NK-92 treated with Interleukin-12 subunit alpha and Interleukin-12 subunit beta, amount 100 ng/mL, for 24 hours (cell line): Measurements from ENCODE around the gene CCND1.
"Not testable (repeated sequence)": the region's sequence is repeated elsewhere in the genome, so short reads cannot be mapped to it uniquely, and the experiment has no call there.

Experiments
- DNase-seq: peaks from one replicate; lab custom pipeline; 2025; lab: John Stamatoyannopoulos, UW

CCND1 gene

GRCh38 chr11:69617682-69618081, 23.3 kb upstream of the CCND1 start:
- DNase-seq, result no peak

GRCh38 chr11:69618237-69618636, 22.7 kb upstream of the CCND1 start:
- no peak for DNase-seq

- no peak for DNase-seq
Measured at GRCh38 chr11:69620683-69621290, 20.2 kb upstream of the CCND1 start.

DNA sequence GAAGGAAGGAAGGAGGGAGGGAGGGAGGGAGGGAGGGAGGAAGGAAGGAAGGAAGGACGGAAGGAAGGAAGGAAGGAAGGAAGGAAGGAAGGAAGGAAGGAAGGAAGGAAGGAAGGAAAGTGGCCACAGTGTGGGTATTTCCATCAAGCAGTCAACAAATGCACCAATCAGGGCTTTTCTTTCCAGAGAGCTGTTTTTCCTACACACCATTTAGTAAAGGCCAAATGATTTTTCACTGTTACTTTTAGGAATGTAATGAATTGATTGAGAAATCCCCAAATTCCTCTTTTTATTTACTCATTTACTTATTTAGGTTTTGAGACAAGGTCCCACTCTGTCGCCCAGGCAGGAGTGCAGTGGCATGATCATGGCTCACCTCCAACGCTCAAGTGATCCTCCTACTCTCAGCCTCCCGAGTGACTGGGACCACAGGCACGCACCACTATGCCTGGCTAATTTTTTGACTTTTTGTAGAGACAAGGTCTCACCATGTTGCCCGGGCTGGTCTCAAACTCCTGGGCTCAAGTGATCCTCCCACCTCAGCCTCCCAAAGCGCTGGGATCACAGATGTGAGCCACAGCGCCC, 18.8 kb upstream of the CCND1 start:
- DNase-seq, result not testable (repeated sequence)

DNA sequence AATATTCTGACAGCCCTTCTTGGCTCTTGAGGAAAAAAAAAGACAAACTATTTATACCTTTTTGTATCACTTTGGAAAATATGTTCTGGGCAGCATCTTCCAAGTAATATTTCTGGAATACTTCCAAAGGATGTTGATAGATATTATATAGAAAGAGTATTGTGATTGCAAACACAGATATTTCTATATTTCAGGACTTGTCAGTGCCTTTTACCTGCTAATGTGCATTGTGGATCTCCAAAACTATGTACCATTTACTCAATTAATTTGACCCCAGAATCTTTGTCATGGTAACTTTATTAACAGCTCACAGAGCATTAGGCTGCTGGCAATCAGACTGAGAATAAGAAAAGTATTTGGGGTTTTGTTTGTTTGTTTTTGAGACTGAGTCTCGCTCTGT, 16.7 kb upstream of the CCND1 start:
- no peak for DNase-seq

- DNase-seq, result no peak
Measured at GRCh38 chr11:69625476-69625875, 15.5 kb upstream of the CCND1 start.

DNA sequence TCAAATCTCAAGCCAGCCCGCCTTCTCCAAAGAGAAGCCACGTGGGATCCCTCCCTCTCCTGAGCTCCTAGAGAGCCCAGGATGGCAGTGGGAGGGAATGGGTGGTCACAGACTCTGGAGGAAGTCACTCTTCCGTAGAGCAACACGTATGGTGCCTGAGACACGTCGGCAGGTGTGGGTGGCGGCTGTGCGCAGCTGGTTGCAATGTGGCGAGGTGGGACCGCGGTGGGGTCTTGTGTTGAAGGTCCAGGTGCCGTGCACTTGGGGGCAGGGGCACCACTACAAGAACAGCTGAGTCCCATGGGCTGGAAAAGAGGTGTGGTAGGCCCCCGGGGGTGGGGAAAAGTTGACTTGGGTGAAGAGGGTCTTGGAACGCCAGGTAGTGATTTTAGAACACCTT, 13.4 kb upstream of the CCND1 start:
- no peak for DNase-seq

DNA sequence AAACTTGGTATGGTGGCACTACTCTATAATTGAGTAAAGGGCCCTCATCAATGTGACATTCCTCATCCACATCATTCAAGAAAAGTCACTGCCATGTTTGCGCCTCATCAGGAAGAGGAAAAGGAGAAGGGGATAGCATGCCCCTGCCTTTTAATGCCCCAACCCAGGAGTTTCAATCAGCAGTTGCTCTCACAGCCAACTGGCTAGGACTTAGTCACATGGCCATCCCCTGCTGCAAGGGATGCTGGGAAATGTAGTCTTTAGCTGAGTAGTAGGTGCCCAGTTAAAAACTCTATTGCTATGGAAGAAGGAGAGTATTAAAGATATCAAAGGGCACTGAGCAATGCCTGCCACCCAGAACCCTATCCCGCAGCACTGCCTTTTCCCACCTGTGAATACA, 10.9 kb upstream of the CCND1 start:
- no peak for DNase-seq

DNA sequence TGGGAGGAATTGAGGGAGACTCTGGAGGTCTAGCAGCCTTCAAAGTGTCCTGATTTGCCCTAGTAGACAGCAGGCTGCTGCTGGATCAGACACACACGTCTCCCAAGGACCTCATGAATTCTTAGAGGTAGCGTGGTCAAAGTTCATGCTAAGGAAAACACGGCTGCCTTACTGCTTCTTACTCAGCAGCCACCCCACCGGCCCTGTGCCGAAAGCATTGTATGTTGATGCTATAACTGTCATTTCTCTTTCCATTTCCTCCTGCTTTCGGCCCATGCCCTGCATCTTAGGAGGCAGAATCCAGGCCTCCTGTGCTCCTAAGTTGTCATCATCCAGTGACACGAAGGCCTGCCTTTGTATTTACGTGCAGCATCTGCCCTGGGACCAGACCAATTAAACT, 10.5 kb upstream of the CCND1 start:
- no peak for DNase-seq

- DNase-seq, result no peak
Measured at GRCh38 chr11:69632900-69633299, 8.1 kb upstream of the CCND1 start.

- DNase-seq, result no peak
Measured at GRCh38 chr11:69634069-69634468, 6.9 kb upstream of the CCND1 start.

GRCh38 chr11:69634590-69634989, 6.4 kb upstream of the CCND1 start:
- no peak for DNase-seq

DNA sequence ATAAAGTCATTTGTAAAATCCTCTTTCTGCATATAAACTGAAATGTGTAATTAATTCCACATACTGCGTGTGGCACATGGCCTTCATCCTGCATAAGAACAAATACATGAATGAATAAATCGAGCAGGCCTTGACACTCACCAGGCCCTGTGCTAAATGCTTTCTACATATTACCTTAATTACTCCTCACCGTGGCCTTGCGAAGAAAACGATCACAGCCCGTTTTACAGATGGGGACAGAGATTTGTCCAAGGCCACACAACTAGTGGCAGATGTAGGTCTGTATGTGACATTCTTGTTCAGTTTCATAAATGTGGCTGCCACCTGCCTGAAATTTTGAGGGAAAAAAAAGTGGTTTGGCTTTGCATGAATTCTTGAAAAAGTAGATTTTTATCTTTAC, 5.8 kb upstream of the CCND1 start:
- DNase-seq, result no peak

- DNase-seq, result no peak
Measured at GRCh38 chr11:69635804-69636511, 5.0 kb upstream of the CCND1 start.

DNA sequence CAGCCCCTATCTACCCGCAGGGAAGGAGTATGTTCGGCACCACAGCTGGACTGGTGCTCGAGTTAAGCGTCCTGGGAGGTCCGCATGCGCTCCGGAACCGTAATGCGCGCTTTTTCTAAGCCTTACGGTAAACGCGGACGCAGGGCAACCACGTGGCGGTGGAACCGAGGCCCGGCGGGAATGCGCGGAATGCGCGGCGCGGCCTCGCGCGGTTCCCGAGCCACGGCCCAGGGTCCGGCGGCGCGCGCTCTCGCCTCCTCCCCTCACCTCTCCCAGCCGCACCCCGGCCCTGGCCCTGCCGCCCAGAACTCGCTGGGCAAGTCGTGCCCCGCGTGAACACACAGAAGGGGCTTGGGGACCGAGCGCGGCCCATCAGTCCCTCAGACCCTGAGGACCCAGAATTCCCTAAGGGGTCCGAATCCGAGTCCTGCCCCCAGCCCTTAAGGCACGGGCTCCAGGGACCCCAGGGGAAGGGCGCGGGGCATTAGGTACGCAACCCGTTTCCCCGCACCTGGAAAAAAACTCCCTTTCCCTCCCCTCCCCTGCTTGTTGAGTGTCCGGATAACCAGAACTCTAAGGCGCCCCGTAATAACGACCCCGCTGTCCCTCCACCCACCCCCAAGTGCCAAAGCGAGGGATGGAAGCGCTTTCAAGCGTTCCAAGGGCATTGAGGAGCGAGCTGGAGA, 4.3 kb upstream of the CCND1 start:
- DNase-seq, result no peak

GRCh38 chr11:69637198-69637940, 3.6 kb upstream of the CCND1 start:
- DNase-seq, result no peak

DNA sequence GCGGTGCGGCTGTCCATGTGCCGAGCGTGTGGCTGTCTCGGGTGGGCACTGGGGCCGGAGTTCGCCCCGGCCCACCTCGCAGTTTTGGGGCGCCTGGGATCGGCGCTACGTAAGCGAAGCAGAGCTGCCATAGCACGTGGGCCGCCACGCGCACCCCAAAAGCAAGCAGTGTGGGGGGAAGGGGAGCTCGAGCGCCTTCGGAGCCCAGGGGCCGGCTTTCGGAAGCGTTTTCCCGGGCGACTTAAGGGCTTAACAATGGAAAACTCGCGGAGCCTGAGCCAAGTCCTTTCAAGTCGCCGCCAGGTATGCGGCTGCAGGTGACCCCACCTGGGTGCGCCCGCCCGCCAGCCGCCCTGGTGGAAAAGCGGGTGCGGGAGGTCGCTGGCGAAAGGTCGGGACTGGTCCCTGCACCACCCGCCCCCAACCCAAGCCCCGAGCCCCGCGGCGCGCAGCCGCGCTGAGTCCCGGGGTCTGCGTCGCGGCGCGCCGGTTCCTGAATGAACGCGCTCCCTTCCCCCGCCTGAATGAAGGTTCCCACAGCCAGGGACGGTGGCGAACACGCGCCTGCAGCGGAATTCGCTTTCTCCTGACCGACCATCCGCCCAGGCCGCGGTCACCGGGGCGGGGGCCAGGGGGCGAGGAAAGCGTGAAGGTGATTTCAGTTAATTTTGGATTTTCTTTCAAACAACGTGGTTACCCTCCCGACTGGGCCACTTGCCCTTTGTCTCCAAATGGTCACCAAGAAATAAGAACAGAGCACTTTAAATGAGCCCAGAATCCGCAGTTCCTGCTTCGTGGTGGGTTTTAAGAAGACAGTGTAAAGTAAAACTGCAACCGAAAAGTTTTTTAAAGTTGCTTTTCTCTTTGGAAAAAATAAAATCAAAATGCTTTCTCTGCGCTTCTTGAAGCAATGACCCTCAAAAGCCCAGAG, 2.8 kb upstream of the CCND1 start:
- DNase-seq, result no peak

- no peak for DNase-seq
Measured at GRCh38 chr11:69638941-69639681, 1.8 kb upstream of the CCND1 start.

GRCh38 chr11:69639831-69640230, 1.1 kb upstream of the CCND1 start:
- no peak for DNase-seq

DNA sequence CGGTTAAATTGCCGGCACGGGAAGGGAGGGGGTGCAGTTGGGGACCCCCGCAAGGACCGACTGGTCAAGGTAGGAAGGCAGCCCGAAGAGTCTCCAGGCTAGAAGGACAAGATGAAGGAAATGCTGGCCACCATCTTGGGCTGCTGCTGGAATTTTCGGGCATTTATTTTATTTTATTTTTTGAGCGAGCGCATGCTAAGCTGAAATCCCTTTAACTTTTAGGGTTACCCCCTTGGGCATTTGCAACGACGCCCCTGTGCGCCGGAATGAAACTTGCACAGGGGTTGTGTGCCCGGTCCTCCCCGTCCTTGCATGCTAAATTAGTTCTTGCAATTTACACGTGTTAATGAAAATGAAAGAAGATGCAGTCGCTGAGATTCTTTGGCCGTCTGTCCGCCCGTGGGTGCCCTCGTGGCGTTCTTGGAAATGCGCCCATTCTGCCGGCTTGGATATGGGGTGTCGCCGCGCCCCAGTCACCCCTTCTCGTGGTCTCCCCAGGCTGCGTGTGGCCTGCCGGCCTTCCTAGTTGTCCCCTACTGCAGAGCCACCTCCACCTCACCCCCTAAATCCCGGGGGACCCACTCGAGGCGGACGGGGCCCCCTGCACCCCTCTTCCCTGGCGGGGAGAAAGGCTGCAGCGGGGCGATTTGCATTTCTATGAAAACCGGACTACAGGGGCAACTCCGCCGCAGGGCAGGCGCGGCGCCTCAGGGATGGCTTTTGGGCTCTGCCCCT, 529 bp upstream of the CCND1 start:
- DNase-seq, result no peak
